Activated CD4-positive, alpha-beta T cell treated with anti-CD3 and anti-CD28 coated beads, Interleukin-2, amount 50 U/mL, for 16 hours (primary cell): ENCODE results near the gene ETV7.
A peak's percentile ranks its signal among the peaks of the same experiment; 100 is the strongest.
"Not testable (repeated sequence)": the region's sequence is repeated elsewhere in the genome, so short reads cannot be mapped to it uniquely, and the experiment has no call there.

Source experiments
- DNase-seq: peaks from one replicate; pipeline ENCODE4 v3.0.0-alpha.2; 2020

The ETV7 gene

DNA sequence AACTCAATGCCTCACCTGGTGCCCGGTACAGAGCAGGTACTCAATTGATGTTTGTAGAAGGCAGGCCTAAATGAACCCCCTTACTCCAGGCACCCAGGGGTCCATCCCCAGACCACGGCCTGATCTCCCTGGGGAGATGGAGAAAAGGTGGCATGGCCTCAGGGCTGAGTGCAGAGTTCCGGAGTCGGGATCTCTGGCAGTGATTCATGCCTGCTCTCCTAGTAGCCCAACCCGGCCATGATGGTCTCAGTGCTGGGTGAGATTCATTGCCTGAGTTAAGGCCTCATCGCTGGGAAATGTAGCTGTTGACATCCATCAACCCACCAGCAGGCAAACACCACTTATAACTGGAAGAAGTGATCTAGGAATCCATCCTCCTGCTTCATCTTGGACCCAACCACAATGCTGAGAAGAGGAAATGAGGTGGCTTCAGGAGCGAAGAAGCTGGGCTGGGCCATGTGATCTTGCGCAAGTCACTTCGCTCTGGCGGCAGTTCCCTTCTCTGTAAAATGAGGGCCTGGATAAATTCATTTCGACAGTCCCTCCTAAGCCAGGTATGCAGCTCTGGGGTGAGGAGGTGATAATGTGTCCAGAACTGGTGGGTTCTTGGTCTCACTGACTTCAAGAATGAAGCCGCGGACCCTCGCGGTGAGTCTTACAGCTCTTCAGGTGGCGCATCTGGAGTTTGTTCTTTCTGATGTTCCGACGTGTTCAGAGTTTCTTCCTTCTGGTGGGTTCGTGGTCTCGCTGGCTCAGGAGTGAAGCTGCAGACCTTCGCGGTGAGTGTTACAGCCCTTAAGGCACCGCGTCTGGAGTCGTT lies 24.7 kb downstream of the ETV7 start:
- DNase-seq, result peak; percentile 23

DNA sequence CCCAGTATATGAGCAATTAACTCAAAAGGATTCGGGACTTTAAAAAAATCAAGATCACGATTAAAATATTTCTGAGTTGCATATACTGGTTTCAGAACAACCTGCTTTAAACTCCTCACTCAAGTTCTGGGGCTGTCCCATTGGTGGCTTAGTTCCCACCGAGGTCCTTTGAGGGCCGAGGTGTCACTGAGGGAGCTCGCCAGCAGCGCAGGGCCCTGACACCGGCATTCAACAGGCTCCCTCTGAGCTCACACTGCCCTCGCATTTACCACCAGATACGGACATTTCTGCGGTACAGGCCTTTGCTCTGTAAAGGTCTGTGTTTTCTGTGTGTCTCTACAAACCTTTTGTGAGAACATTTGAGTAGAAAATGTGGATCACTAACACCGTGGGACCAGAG lies 26.4 kb downstream of the ETV7 start:
- no peak for DNase-seq

DNA sequence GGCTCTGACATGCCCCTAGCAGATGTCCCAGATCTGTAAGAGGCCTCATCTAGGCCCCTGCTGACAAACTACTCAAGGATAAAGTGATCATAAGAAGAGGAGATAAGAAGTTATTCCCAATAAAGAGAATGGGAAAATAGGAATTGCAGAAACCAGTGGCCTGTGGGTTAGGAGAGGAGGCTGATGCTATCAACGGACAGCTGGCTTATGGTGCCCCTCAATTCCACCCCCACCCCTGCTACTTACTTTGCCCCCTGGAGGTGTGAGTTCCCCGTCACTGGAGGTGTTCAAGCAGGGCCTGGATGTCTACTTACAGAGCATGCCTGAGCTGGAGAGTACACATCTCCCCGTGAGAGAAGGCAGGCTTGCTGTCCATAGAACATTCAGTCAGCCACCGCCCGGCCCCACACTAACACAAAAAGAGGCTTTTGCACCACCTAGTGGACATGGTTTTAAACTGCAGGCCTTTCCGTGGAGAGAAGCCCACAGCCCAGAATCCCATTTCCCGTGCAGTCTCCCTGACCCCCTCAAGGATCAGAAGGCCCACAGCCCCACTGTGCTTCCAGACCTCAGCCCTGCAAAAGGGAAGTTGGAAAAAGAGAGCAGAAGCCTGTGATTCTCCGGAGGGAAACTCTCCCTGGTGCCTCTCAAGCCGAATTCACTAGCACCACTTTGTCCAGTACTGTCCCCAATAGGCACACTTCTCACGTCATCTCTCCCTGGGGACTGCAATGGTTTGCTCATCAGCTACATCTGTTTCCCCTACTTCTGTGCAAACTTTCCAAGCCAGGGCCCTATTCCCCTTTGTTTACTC lies 27.0 kb downstream of the ETV7 start:
- peak; percentile 75 for DNase-seq

DNA sequence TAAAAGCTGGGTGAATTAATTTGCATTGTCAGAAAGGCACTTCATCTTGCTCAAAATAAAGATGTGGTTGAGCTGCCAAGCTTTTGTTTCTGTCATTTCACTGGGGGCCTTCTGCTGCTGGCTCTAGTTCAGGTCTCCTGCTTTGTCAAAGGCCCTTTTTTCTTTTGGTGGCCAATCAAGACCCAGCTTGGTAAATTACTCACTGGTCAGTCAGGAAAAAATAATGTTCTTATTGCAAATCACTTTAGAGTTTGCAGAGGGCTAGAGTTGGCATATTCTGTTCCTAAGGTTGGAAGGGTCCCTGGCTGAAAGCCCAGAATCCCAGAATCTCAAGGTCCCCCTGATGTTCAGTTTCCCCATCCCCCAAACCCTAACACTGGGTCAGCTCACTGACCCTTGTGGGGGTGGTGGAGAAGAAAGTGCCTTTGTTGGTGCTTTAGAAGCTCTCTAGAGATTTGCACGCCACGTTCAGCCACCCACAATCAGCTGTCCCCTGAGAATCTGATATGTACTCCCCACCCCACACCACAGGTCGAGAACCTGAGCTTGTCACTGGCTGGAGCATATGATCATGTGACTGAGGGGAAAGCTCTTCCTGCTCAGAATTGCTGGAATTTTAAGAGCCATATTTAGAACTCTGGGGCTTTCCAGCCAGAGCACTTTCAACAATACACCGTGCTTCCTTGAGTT lies 29.1 kb downstream of the ETV7 start:
- DNase-seq, result no peak

DNA sequence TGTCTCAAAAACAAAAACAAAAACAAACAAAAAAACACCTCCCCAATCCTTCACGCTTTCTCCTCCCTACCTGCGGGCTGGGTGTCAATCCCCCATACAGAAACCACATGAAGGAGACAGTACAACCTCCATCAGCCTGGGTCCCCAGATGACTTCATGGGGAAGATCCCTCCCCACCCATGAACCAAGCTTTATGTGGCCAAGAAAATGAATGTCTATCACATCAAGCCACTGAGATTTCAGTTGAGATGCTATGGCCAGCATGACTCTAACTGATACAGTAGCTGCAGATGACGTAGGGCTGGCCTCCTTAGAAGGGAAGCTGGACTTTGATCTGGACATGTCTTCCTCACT lies 29.6 kb downstream of the ETV7 start:
- DNase-seq, result peak; percentile 7

DNA sequence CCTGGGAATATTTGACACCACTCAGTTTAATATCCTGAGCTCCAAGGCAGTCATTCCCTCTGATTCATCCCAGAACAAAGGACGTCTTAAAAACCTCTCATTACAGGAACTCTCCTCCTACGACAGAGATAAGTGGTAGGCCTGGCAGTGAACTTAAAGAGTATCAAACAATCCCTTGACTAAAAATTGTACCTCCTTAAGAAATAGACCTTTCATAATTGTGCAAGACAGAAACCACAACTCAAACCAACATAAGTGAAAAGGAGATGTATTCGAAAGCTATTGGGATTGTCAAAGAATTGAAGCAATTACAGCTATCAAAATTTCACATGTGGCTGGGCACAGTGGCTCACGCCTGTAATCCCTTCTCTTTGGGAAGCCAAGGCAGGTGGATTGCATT lies 31.6 kb downstream of the ETV7 start:
- peak; percentile 62 for DNase-seq

DNA sequence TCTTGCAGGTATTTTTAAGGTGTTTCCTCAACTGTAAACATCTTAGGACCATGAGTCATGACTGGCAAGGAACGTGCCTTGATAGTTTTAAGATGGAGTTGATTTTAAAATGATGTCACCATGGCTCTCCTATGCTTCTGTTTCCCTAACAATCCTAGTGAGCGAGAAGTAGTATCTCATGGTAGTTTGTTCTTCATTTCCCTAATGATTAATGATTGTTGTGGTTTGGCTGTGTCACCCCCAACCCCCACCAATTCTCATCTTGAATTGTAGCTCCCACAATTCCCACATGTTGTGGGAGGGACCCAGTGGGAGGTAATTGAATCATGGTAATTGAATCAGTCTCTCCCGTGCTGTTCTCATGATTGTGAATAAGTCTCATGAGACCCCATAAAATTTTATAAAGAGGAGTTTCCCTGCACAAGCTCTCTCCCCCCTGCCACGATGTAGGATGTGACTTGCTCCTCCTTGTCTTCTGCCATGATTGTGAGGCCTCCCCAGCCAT lies 34.0 kb downstream of the ETV7 start:
- no peak for DNase-seq

DNA sequence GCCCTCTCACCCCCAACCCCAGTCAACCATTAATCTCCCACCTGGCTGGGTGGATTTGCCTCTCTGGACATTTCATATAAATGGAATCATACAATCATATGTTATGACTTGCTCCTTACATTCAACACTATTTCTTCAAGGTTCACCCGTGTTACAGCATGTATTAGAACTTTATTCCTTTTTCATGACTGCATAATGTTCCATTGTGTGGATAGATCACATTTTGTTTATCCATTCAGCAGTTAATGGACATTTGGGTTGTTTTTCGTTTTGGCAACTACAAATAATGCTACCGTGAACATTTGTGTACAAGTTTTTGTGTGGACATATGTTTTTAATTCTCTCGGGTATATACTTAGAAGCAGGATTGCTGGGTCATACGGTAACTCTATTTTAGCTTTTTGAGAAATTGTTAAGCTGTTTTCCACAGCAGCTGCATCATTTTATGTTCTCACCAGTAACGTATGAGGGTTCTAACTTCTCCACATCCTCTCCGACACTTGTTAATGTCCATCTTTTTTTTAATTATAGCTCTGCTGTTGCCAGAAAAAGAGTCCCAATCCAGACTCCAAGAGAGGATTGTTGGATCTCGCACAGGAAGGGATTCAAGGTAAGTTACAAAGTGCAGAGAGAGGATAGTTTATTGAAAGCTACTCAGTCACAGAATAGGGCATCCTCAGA lies 34.9 kb downstream of the ETV7 start:
- DNase-seq, result no peak

DNA sequence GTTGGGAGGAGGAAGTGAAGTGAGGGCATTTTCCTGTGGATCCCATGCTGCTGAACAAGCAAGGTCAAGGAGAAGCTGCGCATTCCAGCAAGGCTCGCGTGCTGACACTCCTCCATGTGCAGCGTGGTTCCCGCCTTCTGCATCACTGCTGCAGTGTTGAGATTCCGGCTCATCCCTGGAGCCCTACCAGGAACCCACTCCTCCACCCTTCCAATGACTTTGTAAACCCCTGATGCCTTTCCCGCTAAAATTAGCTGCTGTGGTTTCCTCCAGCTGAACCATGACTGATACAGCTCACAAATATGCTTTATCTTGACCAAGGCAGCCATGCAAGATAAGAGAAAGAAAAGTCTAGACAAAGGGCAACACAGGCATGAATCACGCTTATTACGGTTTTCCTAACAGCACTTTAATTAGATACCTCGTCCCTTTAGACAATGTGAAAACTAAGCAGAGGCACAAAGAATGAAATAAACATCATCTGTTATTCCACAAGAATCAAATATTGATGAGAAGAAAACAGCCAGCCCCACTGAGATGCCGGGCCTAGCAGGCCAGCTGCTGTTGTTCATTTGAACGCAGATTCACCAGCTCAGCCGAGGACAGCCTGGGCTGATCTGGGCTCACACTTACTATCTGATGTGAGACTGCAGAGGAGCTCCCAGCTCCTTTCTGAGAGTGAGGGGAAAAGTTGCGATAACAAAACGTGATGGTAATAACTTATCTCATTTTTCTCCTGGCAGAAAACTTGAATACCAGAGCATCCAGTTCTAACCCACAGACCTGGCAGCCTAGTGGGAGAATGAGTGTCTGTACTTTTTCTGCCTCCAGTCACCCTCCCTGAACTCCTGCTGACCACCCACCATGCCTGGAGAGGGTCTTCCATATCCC lies 36.5 kb downstream of the ETV7 start:
- DNase-seq, result no peak

DNA sequence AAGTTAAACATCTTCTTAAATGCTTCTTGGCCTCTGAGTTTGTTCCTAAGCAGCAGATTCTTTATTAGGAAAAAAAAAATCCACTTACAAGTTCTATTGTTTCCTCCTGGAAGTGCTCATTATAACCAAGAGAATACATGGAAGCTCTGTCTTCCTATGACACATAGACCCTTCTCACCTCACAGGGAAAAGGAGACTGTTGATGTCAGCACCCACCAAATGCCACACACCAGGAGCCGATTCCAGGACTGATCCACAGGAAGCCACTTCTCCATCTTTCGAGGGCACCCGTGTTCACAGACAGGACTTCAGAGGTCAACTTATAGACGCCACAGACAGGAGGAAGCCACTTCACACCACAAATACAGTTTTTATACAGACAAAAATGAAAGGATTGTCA lies 37.4 kb downstream of the ETV7 start:
- no peak for DNase-seq

DNA sequence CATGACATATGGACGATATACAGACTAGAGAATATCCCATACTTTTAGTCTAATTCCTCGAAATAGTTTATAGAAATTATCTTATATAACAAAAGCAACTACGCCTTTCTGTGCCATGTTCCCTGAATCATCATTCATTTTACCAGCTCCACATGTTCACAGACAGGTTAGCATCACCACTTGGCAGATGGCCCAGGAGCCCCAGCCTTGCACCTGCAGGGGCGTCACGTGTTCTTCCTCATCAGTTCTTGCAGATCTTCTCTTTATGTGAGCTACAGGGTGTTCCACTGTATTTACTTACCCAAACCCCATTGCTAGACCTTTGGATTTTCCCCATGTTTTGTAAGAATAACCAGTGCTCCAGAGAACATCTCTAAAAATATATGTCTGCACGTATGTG lies 38.2 kb downstream of the ETV7 start:
- DNase-seq, result no peak

DNA sequence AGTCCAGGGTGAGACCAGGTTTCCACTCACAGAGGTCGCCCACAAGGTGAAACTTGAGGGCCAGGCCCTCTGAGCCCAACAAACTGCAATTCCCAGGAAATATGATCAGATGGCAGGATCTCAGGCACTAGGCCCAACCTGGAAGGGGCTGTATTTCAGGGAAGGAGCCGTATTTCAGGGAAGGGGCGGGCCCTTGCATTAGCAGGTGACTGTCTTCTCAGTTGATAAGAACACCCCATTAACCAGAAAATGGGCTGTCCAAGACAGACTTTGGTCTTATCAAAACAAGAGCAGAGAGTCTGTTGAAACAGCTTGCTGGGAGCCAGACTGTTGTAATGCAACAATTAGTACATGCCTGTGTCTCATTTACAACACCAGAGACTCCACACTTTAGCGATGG lies 39.8 kb downstream of the ETV7 start:
- no peak for DNase-seq

DNA sequence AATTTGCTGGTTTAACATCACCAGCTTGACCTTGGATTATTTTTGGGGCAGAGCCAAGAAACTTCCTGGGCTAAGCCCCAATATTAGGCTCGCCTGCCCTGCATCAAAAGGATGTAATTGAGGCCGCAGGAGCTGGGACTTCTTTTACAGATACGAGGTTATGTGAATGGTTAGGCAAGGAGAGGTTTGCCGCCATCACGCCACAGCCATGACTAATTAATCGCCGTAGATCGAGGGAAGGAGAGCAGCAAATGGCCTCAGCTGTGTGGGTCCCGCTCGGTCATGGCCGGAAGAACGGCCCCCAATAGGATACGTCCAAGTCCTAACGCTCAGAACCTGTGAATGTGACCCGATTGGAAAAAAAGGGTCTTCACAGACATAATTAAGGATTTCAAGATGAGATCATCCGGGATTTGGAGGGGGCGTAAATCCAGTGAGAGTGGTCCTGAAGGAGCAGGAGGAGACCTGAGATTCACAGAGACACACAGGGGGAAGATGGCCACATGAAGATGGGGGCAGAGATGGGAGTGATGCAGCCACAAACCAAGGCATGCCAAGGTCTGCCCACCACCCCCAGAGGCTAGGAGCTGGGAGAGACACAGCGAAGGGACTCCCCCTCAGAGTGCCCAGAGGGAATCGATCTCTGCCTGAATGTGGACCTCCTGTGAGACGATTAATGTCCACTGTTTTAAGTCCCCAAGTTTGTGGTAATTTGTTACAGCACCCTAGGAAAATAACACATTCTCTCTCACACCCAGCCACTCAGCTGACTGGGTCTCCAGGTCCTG lies 40.8 kb downstream of the ETV7 start:
- DNase-seq, result no peak

DNA sequence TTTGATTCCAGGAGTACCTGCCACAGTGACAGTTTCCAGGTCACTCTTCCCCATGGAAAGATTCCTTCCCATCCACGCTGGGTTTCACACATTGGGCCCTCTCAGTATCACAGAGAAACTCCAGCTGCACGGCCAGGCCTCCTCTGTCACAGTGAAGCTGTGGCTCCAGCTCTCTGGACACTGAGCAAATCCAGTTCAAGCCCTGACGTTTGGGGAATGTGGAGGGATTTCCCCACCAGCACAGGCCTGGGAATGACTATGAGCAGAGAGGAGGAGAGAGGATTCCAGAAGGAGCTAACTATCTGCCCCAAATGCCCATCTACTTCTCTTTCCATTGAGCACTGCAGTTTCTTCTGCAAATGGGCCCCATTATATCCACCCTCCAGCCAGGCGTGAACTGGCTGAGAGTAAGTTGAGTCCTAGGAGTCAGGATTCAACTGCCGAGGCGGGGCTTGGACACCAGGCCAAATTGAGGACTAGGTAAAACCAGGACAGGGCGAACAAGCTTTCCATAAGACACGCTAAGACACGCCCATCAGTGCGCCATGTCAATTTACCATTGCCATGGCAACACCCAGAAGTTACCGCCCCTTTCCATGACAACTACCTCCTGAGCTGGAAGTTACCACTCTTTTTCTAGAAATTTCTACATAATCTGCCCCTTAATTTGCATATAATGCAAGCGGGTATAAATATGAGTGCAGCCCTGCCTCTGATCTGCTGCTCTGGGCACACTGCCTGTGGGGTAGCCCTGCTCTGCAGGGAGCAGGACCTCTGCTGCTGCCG lies 41.6 kb downstream of the ETV7 start:
- no peak for DNase-seq

DNA sequence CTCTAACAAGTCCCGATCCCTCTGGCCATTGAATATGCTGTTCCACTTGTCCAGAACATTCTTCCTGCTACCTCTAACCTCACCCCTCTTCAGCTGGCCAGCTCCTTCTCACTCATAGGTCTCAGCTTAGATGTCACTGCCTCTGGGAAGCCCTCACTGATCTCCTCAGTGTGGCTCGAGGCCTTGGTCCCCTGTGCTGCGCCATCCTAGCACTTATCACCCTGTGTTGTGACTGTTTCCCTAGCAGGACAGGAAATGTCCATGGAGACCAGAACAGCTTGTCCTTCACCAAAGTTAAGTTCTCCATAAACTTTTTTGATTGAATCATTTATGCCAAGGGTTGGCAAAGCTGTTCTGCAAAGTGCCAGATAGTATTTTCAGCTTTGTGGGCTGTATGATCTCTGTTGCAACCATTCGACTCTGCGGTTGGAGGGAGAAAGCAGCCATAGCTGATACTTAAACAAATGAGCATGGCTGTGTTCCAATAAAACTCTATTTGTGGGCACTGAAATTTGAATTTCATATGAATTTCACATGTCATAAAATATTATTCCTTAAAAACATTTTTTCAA lies 44.3 kb downstream of the ETV7 start:
- DNase-seq, result no peak

DNA sequence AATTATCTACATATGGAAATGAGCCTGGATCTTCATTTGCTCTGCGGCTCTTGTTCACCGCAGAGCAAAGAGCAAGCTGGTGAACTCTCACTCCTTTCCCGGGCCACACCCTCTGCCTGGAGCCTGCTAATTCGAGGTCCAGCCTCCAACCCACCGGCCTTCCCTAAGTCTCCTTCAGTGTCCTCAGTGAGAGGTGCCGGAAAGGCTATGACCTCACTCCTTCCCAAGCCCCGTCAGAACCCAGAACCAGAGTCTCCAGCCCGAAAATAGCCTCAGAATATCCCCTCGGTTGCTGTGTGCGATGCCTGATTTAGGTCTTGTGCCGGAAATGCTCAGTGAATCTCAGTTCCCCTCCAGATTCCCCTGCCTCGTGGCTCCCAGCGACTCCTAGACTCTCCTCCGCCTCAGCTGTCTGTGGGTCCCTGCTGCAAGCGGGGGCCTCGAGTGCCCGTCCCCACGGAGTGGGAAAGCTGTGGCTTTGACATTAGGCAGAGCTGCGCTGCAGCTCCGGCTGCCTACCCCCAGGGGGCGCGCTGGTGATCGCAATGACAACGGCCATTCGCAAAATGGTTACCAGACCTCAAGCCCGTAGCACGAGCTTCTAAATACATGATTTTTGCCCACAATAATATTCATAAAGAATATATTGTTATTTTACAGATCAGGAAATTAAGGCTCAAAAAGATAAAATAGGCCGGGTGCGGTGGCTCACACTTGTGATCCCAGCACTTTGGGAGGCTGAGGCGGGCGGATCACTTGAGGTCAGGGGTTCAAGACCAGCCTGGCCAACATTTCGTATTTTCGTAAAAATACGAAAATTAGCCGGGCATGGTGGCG lies 46.6 kb downstream of the ETV7 start:
- DNase-seq, result peak; percentile 70

DNA sequence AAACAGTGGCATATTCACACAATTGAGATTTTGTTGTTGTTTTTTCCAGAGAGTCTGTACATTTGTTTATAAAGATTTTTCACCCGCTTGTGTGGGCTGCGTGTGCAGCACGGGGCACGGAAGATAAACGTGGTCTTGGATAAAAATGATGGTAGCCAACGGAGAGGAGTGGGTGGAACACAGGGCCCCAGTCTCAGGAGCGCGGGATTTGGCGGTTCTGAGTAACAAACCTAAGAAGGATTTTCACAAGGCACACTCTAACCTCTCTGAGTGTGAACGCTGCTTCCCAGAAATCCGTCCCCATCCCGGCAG lies 47.2 kb downstream of the ETV7 start:
- DNase-seq, result no peak

DNA sequence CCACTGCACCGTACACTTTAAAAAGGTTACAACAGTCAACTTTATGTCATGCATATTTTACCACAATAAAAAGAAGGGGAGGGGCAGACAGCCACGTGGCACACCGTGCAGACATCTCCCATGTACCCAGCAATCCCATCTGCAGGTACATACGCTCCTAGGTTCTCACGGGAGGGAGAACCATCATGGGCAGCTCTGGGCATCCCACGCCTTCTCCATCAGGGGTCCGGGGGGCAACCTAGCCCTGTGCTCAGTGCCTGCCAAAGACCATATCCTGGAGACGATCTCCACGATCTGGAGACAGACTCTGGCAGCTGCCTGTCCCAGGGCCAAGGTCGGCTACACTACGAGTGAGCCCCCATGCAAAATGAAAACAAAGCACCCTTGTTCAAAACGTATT lies 48.3 kb downstream of the ETV7 start:
- DNase-seq, result no peak

DNA sequence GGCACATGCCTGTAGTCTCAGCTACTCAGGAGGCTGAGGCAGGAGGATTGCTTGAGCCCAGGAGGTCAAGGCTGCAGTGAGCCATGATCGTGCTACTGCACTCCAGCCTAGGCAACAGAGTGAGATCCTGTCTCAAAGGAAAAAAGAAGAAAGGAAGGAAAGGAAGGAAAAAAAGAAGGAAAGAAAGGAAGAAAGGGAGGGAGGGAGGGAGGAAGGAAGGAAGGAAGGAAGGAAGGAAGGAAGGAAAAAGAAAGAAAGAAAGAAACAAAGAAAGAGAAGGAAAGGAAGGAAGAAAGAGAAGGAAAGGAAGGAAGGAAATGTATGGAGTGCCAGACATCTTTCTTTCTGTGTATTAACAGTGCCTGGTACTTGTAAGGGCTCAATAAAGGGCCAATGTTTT lies 49.2 kb downstream of the ETV7 start:
- not testable (repeated sequence) for DNase-seq
